Measurements from ENCODE around the gene TMEM150C.

The TMEM150C gene

GRCh38 chr4:82463221-82463620 lies 98.6 kb downstream of the TMEM150C start:
- H2AFZ ChIP-seq (ENCODE audit: low read length), result no peak overlapping the region
- no peaks in the 10 kb centered on the region for H3K9me2 ChIP-seq (replicated peaks; ENCODE audit: low read depth, low read length)
- H3K4me3 ChIP-seq (ENCODE audit: low read length, poor library complexity, severe bottlenecking), result no peak overlapping the region
- no peak overlapping the region for H3K9ac ChIP-seq (ENCODE audit: low read depth, low read length, poor library complexity, severe bottlenecking)
- no peaks in the 10 kb centered on the region for H3K27me3 ChIP-seq (ENCODE audit: insufficient read depth, low read length, poor library complexity, severe bottlenecking)
- peaks cover 50% of the 10 kb centered on the region for H3K36me3 ChIP-seq (ENCODE audit: insufficient read depth, low read length)
- no peaks in the 10 kb centered on the region for H4K20me1 ChIP-seq (ENCODE audit: insufficient read depth, low read length, poor library complexity, severe bottlenecking)
- H3K4me2 ChIP-seq (ENCODE audit: low read depth, low read length, poor library complexity, severe bottlenecking), result no peak overlapping the region
- no peaks in the 10 kb centered on the region for H3K9me3 ChIP-seq (ENCODE audit: insufficient read depth, low read depth, low read length)
- no peak for TF ChIP-seq CTCF (conservative IDR thresholded peaks at IDR 0.05; ENCODE audit: low read length)
- no peak for TF ChIP-seq EZH2phosphoT487 (IDR thresholded peaks at IDR 0.05; ENCODE audit: borderline replicate concordance)
- no peaks in the 10 kb centered on the region; the same call in 1 of the 2 replicates for H3F3A ChIP-seq (ENCODE audit: low read depth)
- no peaks in the 10 kb centered on the region for H3K4me1 ChIP-seq (ENCODE audit: insufficient read depth, low read length, poor library complexity, severe bottlenecking)
- no peaks in the 10 kb centered on the region for H3K79me2 ChIP-seq (ENCODE audit: insufficient read depth, low read length)

DNA sequence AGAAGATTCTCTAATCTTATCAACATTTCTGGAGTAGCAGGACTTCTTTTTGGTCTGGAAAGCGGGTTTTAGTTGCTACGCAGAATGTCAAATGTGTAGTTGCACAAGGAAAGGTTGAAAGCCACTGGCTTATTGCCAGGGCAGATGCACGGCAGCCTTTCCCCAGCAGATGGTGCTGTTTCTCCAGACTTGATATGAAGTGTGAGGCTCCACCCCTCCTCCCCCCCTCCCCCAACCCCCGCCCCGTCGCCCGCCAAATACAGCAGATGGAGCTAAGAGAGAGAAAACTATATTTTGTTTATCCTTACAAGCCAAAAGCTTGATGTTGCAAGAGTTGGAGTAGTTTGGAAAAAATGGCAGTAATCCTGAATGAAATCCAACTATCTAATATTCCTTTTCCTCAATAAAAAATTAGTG lies 99.4 kb downstream of the TMEM150C start:
- H3F3A ChIP-seq (ENCODE audit: low read depth), result no peaks in the 10 kb centered on the region; the same call in 1 of the 2 replicates
- no peaks in the 10 kb centered on the region for H4K20me1 ChIP-seq (ENCODE audit: insufficient read depth, low read length, poor library complexity, severe bottlenecking)
- no peaks in the 10 kb centered on the region for H3K4me1 ChIP-seq (ENCODE audit: insufficient read depth, low read length, poor library complexity, severe bottlenecking)
- H3K9me3 ChIP-seq (ENCODE audit: insufficient read depth, low read depth, low read length), result no peaks in the 10 kb centered on the region
- no peak overlapping the region for H3K9ac ChIP-seq (ENCODE audit: low read depth, low read length, poor library complexity, severe bottlenecking)
- H3K9me2 ChIP-seq (replicated peaks; ENCODE audit: low read depth, low read length), result no peaks in the 10 kb centered on the region
- peaks cover 57% of the 10 kb centered on the region for H3K36me3 ChIP-seq (ENCODE audit: insufficient read depth, low read length)
- no peak overlapping the region for H3K4me3 ChIP-seq (ENCODE audit: low read length, poor library complexity, severe bottlenecking)
- TF ChIP-seq EZH2phosphoT487 (IDR thresholded peaks at IDR 0.05; ENCODE audit: borderline replicate concordance), result no peak
- peak; percentile 63 for TF ChIP-seq CTCF (conservative IDR thresholded peaks at IDR 0.05; ENCODE audit: low read length)
- no peaks in the 10 kb centered on the region for H3K79me2 ChIP-seq (ENCODE audit: insufficient read depth, low read length)
- H3K4me2 ChIP-seq (ENCODE audit: low read depth, low read length, poor library complexity, severe bottlenecking), result no peak overlapping the region
- no peak overlapping the region for H2AFZ ChIP-seq (ENCODE audit: low read length)
- no peaks in the 10 kb centered on the region for H3K27me3 ChIP-seq (ENCODE audit: insufficient read depth, low read length, poor library complexity, severe bottlenecking)

GRCh38 chr4:82461710-82462109 lies 100.1 kb downstream of the TMEM150C start:
- H3K27me3 ChIP-seq (ENCODE audit: insufficient read depth, low read length, poor library complexity, severe bottlenecking), result no peaks in the 10 kb centered on the region
- TF ChIP-seq EZH2phosphoT487 (IDR thresholded peaks at IDR 0.05; ENCODE audit: borderline replicate concordance), result no peak
- no peak for TF ChIP-seq CTCF (conservative IDR thresholded peaks at IDR 0.05; ENCODE audit: low read length)
- no peak overlapping the region for H3K9ac ChIP-seq (ENCODE audit: low read depth, low read length, poor library complexity, severe bottlenecking)
- H3K36me3 ChIP-seq (ENCODE audit: insufficient read depth, low read length), result peaks cover 65% of the 10 kb centered on the region
- no peaks in the 10 kb centered on the region for H3K4me1 ChIP-seq (ENCODE audit: insufficient read depth, low read length, poor library complexity, severe bottlenecking)
- H3K4me2 ChIP-seq (ENCODE audit: low read depth, low read length, poor library complexity, severe bottlenecking), result no peak overlapping the region
- no peak overlapping the region for H3K4me3 ChIP-seq (ENCODE audit: low read length, poor library complexity, severe bottlenecking)
- H3K9me2 ChIP-seq (replicated peaks; ENCODE audit: low read depth, low read length), result no peaks in the 10 kb centered on the region
- no peaks in the 10 kb centered on the region for H3K9me3 ChIP-seq (ENCODE audit: insufficient read depth, low read depth, low read length)
- no peaks in the 10 kb centered on the region for H3K79me2 ChIP-seq (ENCODE audit: insufficient read depth, low read length)
- no peaks in the 10 kb centered on the region; the same call in 1 of the 2 replicates for H3F3A ChIP-seq (ENCODE audit: low read depth)
- no peak overlapping the region for H2AFZ ChIP-seq (ENCODE audit: low read length)
- no peaks in the 10 kb centered on the region for H4K20me1 ChIP-seq (ENCODE audit: insufficient read depth, low read length, poor library complexity, severe bottlenecking)

Measured in Loucy (cell line).